Transverse colon (tissue), 4 donors: ENCODE data around the gene COMMD4. TPM values are rescaled to one million over a fixed set of nuclear protein-coding genes. Genes with fewer than 3 reads are reported as not detected.

ENCODE experiments used
- DNase-seq: peaks from one replicate; pipeline ENCODE4 v3.0.0-alpha.2; 2019
- H3K27ac ChIP-seq, 4 donors: fragments of 200-600 bp; sonication (generic); 2 replicates each; pipeline ENCODE4 v1.5.1; 2016 to 2018; ENCODE audit warnings: inconsistent platforms in 4 of 4
- H3K27me3 ChIP-seq: fragments of 200-600 bp; sonication (generic); 2 replicates; pipeline ENCODE4 v1.5.1; 2017; ENCODE audit warnings: inconsistent platforms
- H3K36me3 ChIP-seq, 4 donors: fragments of 200-600 bp; sonication (generic); 2 replicates each; pipeline ENCODE4 v1.5.1; 2017 to 2019; ENCODE audit warnings: inconsistent platforms in 4 of 4
- H3K4me1 ChIP-seq, 4 donors: fragments of 200-600 bp; sonication (generic); 2 replicates each; pipeline ENCODE4 v1.5.1; 2017 to 2020; ENCODE audit warnings: inconsistent platforms in 4 of 4
- H3K4me3 ChIP-seq, 4 donors: fragments of 200-600 bp; sonication (generic); 1 replicate in 1 of 4; 2 replicates in 3 of 4; pipeline versions ENCODE4 v1.5.1 to v1.6.1; 2017 to 2019; ENCODE audit warnings: inconsistent platforms in 4 of 4
- H3K9me3 ChIP-seq, 2 donors: fragments of 200-600 bp; sonication (generic); 2 replicates each; pipeline ENCODE4 v1.5.1; 2017 to 2019; ENCODE audit warnings: inconsistent platforms in 2 of 2
- EP300 ChIP-seq: sonication (generic); formaldehyde crosslinking; IDR thresholded peaks from one replicate; pipeline ENCODE4 v1.6.1; 2017; ENCODE audit warnings: antibody characterized with exemption, low read depth
- POLR2A ChIP-seq: fragments of 450-650 bp; IDR thresholded peaks from one replicate; pipeline ENCODE4 v1.6.1; 2016; ENCODE audit warnings: antibody characterized with exemption, mild to moderate bottlenecking, moderate library complexity
- POLR2AphosphoS5 ChIP-seq, 3 donors: sonication (generic); formaldehyde crosslinking; IDR thresholded peaks; one replicate each; pipeline ENCODE4 v1.6.1; 2016; ENCODE audit warnings: antibody characterized with exemption in 3 of 3
- WGBS, 2 donors: methylation state at CpG; one replicate each; pipeline ENCODE4 v1.1.5; 2018; ENCODE audit warnings: low coverage in 1 of 2; 5-methylcytosine and 5-hydroxymethylcytosine counted together
- in situ Hi-C, 4 donors: fragments of 200-750 bp; cut with MboI; loops; one replicate each; pipeline versions ENCODE4 v1.15.0 to v1.15.1; 2017; ENCODE audit warnings: low sequenced_read_pairs in 3 of 4, low pct_ligation_motif_present in 1 of 4, low pct_unique_long_range_greater_than_20kb in 1 of 4
- intact Hi-C: fragments of 100-400 bp; cut with DNase I; formaldehyde crosslinking; loops from one replicate; pipeline ENCODE4 v1.15.1; 2023; ENCODE audit warnings: low total_unique reads
- total RNA-seq, 4 donors: library from RNA; depleted of rRNA; stranded (reverse); fragments of >200 nt; gene quantifications; one replicate each; pipeline ENCODE4 v1.1.0, GENCODE V29; 2016
- TF ChIP-seq, protein P1 (sequence below), 5 experiments: fragments of 200-600 bp in 3 of 5; fragments of 450-650 bp in 2 of 5; sonication (generic) in 3 of 5; IDR thresholded peaks; 1 replicate in 2 of 5; 2 replicates in 3 of 5; pipeline ENCODE4 v1.5.1; 2016 to 2017; ENCODE audit warnings: antibody characterized with exemption in 5 of 5, inconsistent platforms in 3 of 5, mild to moderate bottlenecking in 2 of 5, moderate library complexity in 1 of 5

The COMMD4 gene
- total RNA-seq, 4 donors from 2014 or later: 33.2 to 97.3 (median 70.3) TPM

DNA sequence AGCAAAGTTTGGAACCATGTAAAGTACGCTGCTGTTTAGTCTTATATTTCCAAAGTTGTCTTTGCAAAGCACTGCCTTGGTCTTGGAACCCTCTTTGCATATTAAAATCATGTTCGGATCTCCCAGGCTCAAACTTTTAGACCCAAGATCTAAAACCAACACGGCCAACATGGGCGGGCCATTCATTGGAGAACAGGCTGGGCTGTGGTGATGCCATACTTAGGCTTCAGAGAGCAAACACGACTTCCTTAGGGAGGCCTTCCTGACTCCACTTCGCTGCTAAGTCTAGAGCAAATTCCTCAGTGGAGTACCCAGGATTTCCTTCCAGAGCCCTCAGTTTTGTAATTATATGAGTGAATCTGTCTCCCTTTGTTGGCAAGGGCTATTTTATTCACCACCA, 29.0 kb downstream of the COMMD4 start:
- in situ Hi-C loops (loop anchor here in 3 of 4 donors (10.0 to 25.0 kb wide), 2 partner anchors 90 to 272 kb away; partner anchors contain the start of genes IMP3 (in 3 of the 3), SNUPN (in 3 of the 3), SNX33 (in 3 of the 3) and SIN3A (in 1 of the 3)), intact Hi-C loops (no loop called here)
- Histone ChIP-seq H3K27me3 (no peaks in the 10 kb centered on the region), H3K27ac (no peak overlapping the region), H3K4me3 (no peak overlapping the region), H3K4me1 (peaks cover 8 to 18% (median 17%) of the 10 kb centered on the region in 4 donors), H3K36me3 (peaks cover 0 to 13% (median 5%) of the 10 kb centered on the region in 4 donors), H3K9me3 (no peaks in the 10 kb centered on the region)
- TF ChIP-seq, protein P1, sequence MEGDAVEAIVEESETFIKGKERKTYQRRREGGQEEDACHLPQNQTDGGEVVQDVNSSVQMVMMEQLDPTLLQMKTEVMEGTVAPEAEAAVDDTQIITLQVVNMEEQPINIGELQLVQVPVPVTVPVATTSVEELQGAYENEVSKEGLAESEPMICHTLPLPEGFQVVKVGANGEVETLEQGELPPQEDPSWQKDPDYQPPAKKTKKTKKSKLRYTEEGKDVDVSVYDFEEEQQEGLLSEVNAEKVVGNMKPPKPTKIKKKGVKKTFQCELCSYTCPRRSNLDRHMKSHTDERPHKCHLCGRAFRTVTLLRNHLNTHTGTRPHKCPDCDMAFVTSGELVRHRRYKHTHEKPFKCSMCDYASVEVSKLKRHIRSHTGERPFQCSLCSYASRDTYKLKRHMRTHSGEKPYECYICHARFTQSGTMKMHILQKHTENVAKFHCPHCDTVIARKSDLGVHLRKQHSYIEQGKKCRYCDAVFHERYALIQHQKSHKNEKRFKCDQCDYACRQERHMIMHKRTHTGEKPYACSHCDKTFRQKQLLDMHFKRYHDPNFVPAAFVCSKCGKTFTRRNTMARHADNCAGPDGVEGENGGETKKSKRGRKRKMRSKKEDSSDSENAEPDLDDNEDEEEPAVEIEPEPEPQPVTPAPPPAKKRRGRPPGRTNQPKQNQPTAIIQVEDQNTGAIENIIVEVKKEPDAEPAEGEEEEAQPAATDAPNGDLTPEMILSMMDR (IDR thresholded peaks at IDR 0.05): no peak
- TF ChIP-seq EP300: no peak
- TF ChIP-seq POLR2A: no peak
- TF ChIP-seq POLR2AphosphoS5 (IDR thresholded peaks at IDR 0.05): no peak
- 88 to 98% methylated on average over 5 to 6 of the region's 6 CpGs for WGBS, 2 donors
- DNase-seq: no peak

DNA sequence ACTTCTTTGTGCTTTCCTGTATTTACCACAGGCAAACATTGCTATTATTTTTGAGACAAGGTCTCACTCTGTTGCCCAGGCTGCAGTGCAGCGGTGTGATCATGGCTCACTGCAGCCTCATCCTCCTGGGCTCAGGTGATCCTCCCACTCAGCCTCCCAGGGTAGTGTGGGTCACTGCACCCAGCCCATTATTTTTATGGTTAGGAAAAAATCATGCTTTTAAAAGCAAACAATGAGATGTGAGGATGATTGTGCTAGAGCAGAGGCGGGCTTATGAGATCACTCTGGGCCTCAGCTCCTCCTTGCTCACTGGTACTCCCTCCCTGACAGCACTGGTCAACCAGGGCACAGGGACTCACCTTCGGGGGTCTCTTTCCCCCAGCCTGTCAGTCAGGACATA, 30.3 kb downstream of the COMMD4 start:
- intact Hi-C loops: no loop called here
- in situ Hi-C loops: loop anchor here in 3 of 4 donors (10.0 to 25.0 kb wide), 2 partner anchors 89 to 271 kb away; partner anchors contain the start of genes IMP3 (in 3 of the 3), SNUPN (in 3 of the 3), SNX33 (in 3 of the 3) and SIN3A (in 1 of the 3)
- no peak for TF ChIP-seq POLR2A
- TF ChIP-seq EP300: no peak
- TF ChIP-seq POLR2AphosphoS5 (IDR thresholded peaks at IDR 0.05): no peak
- TF ChIP-seq, protein P1 (IDR thresholded peaks at IDR 0.05): no peak
- no peak overlapping the region for H3K27ac ChIP-seq
- no peaks in the 10 kb centered on the region for H3K27me3 ChIP-seq
- no peak for DNase-seq
- 95 to 100% methylated on average over 1 to 3 of the region's 3 CpGs for WGBS, 2 donors
- no peak overlapping the region for H3K4me3 ChIP-seq
- H3K36me3 ChIP-seq: peaks cover 0 to 12% (median 5%) of the 10 kb centered on the region in 4 donors
- H3K4me1 ChIP-seq: peaks cover 8 to 22% (median 18%) of the 10 kb centered on the region in 4 donors
- no peaks in the 10 kb centered on the region for H3K9me3 ChIP-seq

DNA sequence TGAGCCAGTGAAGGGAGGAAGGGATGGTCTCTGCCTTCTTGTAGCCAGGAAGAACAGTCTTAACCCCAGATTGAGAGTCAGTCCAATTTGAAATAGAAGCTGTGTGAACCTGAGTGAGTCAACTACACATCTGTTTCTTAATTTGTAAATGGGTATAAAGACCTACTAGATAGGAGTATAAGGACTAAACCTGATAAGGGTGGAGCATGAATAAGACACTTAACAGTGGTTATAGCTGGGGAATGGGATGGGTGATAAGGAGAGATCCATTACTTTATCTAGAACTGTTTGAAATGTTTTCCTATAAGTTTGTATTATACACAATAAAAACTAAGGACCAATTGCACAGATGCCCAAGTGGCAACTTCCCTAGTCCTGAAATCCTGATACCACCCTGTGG, 31.1 kb downstream of the COMMD4 start:
- in situ Hi-C loops: loop anchor here in 3 of 4 donors (10.0 to 25.0 kb wide), 2 partner anchors 88 to 270 kb away; partner anchors contain the start of genes IMP3 (in 3 of the 3), SNUPN (in 3 of the 3), SNX33 (in 3 of the 3) and SIN3A (in 1 of the 3)
- Histone ChIP-seq H3K9me3 (no peaks in the 10 kb centered on the region), H3K36me3 (peaks cover 0 to 17% (median 7%) of the 10 kb centered on the region in 4 donors), H3K4me1 (peaks cover 8 to 22% (median 18%) of the 10 kb centered on the region in 4 donors), H3K27me3 (no peaks in the 10 kb centered on the region), H3K4me3 (no peak overlapping the region), H3K27ac (no peak overlapping the region)
- intact Hi-C loops: no loop called here
- DNase-seq: no peak
- no peak for TF ChIP-seq POLR2A
- TF ChIP-seq EP300: no peak
- no peak for TF ChIP-seq POLR2AphosphoS5 (IDR thresholded peaks at IDR 0.05)
- TF ChIP-seq, protein P1 (IDR thresholded peaks at IDR 0.05): no peak

DNA sequence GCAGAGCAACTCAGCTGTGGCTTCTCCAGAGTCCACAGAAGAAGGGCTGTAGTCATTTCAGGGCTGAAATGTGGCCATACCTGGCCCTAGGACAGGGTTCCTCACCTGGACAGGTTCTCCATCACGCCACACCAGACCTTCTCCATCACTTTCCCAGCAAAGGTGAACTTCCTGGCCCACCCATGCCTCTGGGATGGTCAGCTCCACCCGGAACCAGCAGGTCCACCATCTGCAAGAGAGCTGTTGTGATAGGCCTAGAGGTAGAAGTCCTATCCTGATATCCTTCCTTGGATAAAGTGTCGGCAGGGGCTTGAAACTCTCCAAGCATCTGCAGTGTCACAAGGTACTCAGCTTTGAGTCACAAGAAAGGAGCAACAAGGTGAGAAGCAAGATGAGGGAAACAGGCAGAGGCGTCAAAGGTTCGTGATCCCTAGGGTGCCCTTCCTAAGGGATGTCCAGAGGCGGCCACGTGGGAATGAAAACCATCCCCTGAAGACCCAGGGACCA, 31.6 kb downstream of the COMMD4 start:
- in situ Hi-C loops: loop anchor here in 3 of 4 donors (10.0 to 25.0 kb wide), 2 partner anchors 87 to 270 kb away; partner anchors contain the start of genes IMP3 (in 3 of the 3), SNUPN (in 3 of the 3), SNX33 (in 3 of the 3) and SIN3A (in 1 of the 3)
- H3K4me3 ChIP-seq: peak overlapping the region in 3 of 4 donors; percentile 81 to 86 (median 85)
- no peak for DNase-seq
- peak overlapping the region; percentile 94 to 99 (median 99) for H3K27ac ChIP-seq
- no peaks in the 10 kb centered on the region for H3K9me3 ChIP-seq
- intact Hi-C loops: no loop called here
- TF ChIP-seq, protein P1 (IDR thresholded peaks at IDR 0.05): peak in 1 of 5 experiments; percentile 56
- no peak for TF ChIP-seq POLR2AphosphoS5 (IDR thresholded peaks at IDR 0.05)
- WGBS, 2 donors: 20 to 38% methylated on average over 5 to 7 of the region's 7 CpGs
- peaks cover 0 to 18% (median 7%) of the 10 kb centered on the region in 4 donors for H3K36me3 ChIP-seq
- H3K27me3 ChIP-seq: no peaks in the 10 kb centered on the region
- H3K4me1 ChIP-seq: peaks cover 8 to 22% (median 18%) of the 10 kb centered on the region in 4 donors
